NCI-H460 (cell line): ENCODE data around the gene NFXL1. TPM values are rescaled to one million over a fixed set of nuclear protein-coding genes. Genes with fewer than 3 reads are reported as not detected.

Experiments
- DNase-seq: peaks from one replicate; pipeline ENCODE4 v3.0.0-alpha.2; 2016; ENCODE audit warnings: low read depth; ENCODE audit errors: extremely low read depth
- total RNA-seq: library from RNA; depleted of rRNA; stranded (reverse); fragments of >200 nt; shearing (Covaris generic); gene quantifications from 2 replicates; pipeline ENCODE4 v1.2.3, GENCODE V29; 2014

NFXL1 gene
- total RNA-seq, 1 experiment from 2014 or later: 14.3 TPM

DNA sequence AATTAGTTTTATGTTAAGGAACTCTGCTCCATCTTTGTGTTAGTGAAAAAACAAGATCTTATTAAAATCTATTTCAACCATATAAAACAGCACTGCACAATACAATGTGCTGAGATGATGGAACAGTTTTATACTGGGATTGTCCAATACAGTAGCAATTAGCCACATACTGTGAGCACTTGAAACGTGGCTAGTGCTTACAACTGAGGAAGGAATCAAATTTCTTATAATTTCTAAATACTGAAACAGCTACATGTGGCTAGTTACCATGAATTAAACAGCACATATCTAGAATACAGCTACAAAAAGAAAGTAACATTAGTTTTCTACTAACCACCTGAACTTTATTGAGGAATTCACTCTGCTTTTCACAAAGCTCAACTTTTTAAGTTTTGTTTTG lies 14.7 kb downstream of the NFXL1 start:
- DNase-seq: no peak

DNA sequence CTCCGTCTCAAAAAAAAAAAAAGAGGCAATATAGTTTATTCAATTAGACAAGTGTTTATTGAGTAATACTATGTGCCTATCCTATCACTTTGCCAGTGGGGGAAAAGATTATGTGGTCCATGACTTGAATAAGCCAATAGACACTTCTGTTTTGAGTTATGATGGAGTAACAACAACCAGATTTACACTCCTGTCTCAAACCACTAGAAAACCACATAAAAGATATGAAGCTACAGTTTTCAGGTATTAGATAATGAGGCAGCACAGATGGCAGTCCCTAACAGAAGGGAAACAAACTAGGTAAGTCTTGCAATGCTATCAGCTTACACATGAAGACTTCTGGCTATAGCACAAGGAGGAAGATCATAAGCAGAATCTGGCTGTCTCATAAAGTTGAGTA lies 22.5 kb downstream of the NFXL1 start:
- no peak for DNase-seq

DNA sequence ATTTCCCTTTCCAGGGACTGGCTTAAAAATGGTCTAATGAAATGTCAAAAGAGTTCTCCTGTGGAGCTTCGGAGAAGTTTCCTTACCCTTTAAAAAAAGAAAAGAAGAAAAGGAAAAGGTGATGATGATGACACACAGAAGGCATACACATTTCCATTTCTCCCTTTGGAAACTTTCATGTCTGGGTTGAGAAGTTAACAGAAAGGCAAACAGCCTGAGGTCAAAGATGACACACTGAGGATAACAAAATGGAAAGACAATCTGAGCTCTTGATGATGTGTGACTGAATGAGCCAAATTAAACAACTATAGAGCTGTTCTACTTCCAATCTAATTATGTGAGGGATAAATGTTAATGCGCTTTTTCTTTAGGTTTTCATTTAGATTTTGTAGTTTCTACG lies 32.2 kb downstream of the NFXL1 start:
- DNase-seq: no peak

DNA sequence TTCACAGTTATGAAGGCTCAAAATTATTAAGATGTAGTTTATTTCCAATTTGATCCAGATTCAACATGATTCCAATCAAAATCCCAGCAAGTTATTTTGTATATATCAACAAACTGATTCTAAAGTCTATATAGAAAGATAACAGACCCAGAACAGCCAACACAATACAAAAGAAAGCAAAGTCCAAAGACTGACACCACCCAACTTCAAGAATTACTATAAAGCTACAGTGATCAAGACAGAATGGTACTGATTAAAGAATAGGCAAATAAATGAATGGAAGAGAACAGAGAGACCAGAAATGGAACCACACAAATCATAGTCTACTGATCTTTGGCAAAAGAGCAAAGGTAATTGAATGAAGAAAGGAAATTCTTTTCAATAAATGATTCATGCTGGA lies 34.9 kb downstream of the NFXL1 start:
- DNase-seq: no peak

DNA sequence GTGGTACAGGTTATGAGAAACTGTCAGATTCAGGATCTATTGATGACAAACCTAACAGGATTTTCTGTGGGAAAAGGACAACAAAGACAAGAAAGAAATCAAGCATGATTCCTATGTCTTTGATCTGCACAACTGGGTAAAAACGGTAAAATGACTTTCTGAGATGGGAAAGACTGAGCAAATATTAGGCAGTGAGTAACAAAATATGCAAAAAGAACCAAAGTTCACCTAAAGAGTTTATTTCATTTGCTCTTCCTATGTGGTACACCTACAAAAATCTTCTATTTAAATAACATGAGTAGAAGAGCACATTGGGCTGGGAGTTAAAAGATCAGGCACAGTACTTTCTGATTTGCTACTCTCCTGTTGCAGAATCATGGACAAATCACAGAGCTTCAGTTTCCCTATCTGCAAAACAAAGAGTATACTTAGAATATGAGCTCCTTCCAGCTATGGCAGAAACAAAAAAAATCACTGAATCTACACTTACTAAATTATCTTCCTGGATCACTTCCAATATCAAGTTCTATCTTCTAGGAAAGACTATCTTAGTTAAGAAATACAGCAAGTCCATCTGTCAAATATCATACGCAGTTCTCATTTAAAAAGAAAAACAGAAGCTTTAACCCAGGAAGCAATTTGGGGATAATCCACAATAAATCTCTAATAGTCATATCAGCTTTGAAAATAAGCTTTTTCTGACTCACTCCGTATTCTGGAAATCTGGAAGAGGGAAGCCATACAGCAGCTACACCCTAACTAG lies 37.4 kb downstream of the NFXL1 start:
- DNase-seq: no peak

DNA sequence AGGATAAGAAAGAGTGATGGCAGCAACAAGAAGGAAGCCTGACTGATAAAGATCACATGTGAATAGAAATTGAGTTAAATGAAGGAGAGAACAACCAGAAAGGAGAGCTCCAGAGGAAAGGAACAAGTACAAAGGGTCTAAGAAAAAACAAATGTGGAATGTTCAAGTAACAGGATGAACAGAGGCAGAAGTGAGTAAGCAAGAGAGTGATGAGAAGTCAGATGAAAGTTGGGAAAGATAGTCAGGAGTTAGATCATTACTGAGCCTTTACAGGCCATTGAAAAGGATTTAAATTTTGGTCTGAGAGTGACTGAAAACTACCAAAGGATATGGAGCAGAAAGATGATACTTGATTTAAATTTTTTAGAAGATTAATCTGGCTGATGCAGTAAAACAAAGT lies 38.1 kb downstream of the NFXL1 start:
- no peak for DNase-seq

DNA sequence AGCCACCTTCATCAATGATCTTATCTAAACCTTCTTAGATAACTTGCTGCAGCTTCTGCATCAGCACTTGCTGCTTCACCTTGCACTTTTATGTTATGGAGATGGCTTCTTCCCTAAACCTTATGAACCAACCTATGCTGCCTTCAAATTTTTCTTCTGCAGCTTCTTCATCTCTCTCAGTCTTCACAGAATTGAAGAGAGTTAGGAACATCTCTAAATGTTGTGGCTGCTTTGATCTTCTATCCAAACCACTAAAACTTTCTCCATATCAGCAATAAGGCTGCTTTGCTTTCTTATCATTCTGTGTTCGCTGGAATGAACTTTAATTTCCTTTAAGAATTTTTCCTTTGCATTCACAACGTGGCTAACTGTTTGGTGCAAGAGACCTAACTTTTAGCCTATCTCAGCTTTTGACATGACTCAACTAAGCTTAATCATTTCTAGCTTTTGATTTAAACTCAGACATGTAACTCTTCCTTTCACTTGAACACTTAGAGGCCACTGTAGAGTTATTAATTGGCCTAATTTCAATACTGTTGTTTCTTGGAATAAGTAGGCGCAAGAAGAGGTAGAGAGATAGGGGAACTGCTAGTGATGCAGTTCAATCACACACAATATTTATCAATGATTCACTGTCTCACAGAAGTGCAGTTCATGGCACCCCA lies 40.4 kb downstream of the NFXL1 start:
- DNase-seq: no peak

DNA sequence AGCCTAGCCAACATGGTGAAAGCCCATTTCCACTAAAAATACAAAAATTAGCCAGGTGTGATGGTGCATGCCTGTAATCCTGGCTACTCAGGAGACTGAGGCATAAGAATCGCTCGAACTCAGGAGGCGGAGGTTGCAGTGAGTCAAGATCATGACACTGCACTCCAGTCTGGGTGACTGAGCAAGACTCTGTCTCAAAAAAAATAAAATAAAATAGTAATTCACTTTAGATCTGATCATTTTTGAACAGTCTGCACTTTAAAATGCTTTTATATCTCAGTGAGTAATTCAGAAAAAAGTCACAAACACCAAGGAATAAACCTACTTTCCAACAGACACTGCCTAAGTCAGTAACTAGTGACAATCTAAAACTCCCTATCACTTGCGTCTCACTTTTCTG lies 50.9 kb downstream of the NFXL1 start:
- DNase-seq: no peak

DNA sequence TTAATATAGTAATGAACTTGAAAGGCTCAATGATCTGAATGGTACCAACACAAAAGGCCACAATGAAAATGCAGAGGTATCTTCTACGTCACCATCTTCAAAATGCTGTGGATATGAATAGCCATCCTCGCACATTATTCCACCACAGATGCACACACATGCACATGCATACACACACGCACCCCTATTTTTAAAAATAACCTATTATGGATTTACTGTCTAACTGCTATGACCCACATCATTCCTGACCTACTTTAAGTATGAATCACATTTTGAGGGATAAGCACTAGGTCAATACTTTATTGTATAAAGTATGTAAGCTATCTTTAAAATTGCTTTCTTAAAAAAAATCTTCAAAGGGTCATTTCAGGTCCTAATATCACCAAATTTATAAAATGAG lies 52.1 kb downstream of the NFXL1 start:
- no peak for DNase-seq

DNA sequence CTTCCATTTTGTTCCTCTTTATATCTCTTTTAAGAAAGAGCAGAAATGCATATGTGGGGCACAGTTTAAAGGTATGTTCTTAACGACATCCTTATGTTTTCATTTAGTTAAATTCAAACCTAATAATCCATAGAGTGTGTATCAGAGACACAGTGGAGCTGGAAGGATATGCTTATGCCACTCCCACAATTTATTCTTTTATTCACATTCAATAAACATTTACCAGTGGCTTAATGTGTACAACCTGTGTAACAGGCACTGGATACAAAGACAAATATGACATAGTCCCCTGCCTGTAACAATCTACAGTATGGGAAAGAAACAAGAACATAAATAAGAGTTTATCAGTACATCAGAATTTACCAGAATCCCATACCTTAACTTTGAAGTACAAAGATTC lies 54.1 kb downstream of the NFXL1 start:
- no peak for DNase-seq

DNA sequence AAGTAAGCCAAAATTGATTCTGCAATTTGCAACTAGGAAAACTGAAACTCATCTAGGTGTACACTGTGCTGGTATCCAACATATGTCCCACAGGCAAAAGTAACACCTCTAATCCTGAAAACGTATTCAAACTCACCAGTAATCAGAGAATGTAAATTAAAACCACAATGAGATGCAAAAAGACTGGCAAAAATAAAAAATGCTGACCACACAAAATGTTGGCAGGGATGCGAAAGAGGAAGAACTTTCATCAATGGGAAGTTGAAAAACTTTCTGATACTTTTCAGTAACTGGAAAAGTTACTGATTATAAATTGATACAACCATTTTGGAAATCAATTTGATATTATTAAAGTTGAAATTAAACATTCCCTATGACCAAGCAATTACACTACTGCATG lies 56.4 kb downstream of the NFXL1 start:
- DNase-seq: no peak

DNA sequence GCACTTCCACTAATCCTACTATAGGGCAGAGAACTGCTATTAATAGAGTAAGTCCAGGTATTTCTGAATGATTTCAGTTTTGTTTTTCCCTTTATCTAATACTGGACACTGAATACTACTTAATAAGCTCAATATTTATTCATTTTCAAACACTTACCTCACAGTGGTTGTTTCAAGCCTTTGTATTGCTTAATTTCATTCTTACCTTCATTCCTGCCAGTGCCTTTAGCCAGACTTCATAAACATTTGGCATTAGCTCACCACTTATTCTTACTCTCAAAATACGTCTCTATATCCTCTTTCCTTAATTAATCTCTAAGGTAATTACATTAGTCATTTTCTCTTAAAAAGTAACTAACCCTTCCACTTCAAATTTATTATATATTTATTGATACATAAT lies 57.7 kb downstream of the NFXL1 start:
- DNase-seq: no peak

DNA sequence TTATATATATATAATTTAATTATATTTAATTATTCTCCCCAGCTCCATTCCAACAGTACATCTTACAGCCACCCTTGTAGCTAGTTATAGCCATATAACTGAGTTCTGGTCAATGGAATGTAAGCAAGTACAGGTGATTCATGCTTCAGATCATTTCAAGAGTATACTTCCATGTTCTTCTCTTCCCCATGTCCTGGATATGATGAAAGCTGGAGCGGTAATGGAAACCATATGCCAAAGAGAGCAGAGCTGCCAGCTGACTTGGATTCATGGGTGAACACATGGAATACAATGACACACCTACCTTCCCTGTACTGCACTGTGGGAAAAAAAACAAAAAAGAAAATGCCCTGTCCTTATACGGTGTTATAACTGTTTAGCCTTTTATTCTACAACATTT lies 59.0 kb downstream of the NFXL1 start:
- no peak for DNase-seq

DNA sequence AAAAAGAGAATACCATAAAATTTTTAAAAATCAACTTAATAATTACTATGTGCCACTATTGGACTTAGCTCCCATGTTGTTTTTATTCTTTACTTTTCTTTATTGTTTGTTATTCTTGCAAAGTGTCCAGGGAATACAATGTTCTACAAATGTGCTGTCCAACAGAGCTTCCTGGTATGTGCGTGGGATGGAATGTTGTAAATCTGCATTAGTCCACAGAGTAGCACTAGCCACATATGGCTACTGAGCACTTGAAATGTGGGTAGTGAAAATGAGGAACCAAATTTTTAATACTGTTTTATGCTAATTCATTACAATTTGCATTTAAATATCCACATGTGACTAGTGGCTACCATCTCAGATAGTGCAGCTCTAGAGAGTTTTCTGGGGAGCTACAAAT lies 62.2 kb downstream of the NFXL1 start:
- DNase-seq: no peak

DNA sequence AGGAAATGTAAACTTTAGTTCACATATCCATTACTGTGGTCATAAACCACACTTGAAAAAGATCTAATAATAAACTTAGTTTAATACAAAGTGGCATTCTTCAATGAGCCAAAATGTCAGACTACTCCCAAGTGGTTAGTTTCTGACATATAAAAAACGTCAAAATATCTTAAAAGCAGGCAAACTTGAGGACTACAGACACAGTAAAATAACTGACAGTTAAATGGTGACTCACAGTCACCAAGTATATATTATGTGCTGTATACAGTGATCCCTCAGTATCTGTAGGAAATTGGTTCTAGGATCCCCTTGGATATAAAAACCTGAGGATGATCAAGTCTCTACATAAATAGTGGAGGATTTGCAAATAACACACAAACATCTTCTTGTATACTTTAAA lies 64.9 kb downstream of the NFXL1 start:
- no peak for DNase-seq

DNA sequence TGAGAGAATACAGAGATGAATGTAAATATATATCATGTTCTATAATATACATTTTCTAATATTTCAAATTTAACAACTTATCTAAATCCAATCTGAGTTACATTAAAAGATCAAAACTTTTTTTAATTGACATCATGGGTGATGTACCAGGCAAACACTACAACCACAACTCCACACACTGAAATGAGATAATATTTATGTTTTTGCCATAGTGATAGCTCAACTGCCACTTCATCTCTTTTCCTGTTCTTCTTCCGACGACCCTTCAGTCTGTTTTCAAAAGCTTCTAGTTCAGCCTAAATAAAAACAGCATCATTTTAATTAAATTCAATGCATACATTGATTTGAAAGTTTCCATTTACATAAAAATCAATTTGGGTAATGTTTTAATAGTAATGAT lies 66.3 kb downstream of the NFXL1 start:
- DNase-seq: no peak

DNA sequence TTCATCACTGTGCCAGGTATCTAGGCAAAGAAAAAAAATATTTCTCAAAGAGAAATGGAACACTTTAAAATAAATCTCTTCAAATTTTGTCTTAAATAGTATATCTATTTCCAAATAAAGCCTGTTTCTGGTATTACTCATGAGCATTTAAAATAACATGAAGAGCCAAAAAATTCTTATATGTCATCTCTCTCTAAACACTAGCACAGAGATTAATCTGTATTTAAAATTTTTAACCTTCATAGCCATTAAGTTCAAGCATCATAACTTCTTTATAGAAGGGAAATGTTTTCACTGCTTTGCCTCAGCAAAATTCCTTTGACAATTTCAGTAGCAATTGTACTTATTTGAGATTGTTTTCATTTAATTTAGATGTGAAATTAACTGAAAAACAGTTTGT lies 71.4 kb downstream of the NFXL1 start:
- no peak for DNase-seq

DNA sequence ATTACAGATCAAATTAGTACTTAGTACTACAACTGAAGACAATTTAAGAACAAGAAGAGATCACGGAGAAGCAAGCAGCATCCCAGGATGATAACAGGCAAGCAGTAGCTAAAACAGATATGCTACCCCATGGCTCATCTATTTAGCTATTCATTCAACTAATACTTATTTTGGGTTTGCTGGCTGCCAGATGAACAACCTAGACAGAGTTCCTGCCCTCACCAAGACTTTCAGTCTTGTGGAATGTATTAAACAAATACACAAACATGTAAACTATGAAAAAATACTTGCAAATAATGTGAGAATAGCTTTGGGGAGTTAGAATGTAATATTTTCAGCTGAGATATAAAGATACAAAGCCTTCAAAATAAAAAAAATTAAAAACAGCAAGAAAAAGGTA lies 74.1 kb downstream of the NFXL1 start:
- no peak for DNase-seq

DNA sequence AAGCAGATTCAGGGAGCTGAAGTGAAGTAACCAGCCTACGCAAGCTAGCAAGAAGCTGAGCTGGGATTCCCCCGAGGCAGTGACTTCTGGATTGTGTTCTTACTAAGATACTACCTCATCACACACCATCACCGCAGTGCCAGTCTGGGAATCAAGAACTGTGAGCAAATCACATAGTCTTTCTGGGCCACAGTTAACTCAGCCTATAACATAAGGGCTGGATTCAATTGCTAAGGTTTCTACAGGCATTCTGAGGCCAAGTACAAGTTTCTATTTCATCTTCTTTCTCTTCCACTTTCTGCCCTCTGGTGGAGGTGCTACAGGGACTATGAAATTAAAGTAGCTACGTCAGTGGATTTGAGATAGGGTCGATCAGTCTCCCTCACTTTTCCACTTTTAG lies 75.1 kb downstream of the NFXL1 start:
- DNase-seq: no peak

DNA sequence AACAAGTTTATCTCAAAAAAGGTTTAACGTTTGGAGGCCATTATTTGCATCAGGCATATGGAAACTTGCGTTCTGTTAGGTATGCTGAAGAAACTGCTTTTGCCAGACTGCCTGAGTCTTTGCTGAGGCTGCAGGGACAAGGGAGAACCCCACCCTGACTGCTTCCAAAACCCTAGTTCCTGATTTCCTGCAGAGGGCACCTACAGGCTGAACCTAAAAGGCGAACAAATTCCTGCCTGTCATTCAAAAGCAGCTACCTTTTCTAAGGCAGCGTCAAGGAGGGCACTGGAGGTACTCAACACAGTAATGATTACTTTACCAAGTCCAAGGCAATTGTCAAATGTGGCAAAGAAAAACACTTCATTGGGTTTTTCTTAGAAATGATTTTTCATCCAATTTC lies 75.9 kb downstream of the NFXL1 start:
- DNase-seq: no peak

DNA sequence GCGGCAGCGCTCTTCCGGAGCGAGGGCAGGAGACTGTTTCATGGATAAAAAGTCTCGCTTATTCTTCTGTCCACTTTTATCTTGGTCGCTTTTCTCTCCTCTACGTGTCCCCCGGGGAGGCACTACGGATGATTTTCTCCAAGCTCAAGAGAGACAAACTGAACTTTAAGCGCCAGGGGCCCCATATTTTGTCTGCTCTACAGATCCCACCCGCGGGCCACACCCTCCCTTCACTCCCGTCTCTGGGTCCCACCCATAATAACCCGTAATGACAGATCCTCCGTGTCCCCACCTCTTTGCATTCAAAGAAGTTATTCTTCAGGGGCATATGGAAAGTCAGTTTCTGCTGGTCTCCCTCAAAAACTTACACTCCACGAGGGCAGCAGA lies 76.5 kb downstream of the NFXL1 start, which contains the start of gene CORIN:
CORIN (minus strand) TSS at position 160 of the 387 bp plus-strand sequence; CDS start at position 42, 118 bp downstream.
- no peak for DNase-seq

DNA sequence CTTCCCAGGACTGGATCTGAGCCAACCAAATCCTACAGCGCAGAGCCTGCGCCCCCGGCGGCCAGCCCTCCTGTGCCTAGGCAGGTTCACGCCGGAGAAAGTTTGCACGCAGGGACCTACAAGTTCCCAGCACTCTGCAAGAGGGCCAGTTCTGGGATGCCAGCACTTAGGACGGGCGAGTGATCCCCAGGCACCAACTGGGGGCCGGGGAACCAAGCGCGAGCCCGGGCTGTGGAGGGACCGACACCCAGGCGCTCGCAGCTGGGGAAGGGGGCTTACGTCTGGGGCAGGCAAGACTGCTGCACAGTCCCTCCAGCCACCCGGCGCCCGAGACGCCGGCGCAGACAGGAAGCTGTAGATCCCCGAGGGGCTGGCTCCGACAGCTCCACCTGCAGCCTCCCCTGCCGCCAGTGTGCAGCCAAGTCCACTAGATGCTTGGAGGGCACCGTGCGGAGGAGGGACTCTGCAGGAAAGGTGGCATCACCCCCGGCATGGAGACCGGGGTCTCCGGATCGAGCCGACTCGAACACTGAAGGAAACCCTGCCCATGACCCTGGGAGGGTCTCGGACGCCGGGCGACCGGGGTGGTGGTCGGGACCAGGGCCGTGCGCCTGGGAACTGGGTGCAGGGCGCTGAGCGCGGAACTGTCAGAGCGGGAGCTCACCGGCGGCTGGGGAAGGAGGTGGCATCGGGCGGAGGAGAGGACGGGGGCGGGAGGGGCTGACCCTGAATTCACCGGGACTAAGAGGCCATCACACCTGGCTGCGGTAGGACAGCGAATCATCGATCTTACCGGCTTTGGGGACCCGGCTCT lies 77.1 kb downstream of the NFXL1 start:
- DNase-seq: no peak
